ENCODE results near the gene TNN.
"Not testable (repeated sequence)": the region's sequence is repeated elsewhere in the genome, so short reads cannot be mapped to it uniquely, and the experiment has no call there.

Gene TNN, protein sequence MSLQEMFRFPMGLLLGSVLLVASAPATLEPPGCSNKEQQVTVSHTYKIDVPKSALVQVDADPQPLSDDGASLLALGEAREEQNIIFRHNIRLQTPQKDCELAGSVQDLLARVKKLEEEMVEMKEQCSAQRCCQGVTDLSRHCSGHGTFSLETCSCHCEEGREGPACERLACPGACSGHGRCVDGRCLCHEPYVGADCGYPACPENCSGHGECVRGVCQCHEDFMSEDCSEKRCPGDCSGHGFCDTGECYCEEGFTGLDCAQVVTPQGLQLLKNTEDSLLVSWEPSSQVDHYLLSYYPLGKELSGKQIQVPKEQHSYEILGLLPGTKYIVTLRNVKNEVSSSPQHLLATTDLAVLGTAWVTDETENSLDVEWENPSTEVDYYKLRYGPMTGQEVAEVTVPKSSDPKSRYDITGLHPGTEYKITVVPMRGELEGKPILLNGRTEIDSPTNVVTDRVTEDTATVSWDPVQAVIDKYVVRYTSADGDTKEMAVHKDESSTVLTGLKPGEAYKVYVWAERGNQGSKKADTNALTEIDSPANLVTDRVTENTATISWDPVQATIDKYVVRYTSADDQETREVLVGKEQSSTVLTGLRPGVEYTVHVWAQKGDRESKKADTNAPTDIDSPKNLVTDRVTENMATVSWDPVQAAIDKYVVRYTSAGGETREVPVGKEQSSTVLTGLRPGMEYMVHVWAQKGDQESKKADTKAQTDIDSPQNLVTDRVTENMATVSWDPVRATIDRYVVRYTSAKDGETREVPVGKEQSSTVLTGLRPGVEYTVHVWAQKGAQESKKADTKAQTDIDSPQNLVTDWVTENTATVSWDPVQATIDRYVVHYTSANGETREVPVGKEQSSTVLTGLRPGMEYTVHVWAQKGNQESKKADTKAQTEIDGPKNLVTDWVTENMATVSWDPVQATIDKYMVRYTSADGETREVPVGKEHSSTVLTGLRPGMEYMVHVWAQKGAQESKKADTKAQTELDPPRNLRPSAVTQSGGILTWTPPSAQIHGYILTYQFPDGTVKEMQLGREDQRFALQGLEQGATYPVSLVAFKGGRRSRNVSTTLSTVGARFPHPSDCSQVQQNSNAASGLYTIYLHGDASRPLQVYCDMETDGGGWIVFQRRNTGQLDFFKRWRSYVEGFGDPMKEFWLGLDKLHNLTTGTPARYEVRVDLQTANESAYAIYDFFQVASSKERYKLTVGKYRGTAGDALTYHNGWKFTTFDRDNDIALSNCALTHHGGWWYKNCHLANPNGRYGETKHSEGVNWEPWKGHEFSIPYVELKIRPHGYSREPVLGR (N-terminal part only)

DNA sequence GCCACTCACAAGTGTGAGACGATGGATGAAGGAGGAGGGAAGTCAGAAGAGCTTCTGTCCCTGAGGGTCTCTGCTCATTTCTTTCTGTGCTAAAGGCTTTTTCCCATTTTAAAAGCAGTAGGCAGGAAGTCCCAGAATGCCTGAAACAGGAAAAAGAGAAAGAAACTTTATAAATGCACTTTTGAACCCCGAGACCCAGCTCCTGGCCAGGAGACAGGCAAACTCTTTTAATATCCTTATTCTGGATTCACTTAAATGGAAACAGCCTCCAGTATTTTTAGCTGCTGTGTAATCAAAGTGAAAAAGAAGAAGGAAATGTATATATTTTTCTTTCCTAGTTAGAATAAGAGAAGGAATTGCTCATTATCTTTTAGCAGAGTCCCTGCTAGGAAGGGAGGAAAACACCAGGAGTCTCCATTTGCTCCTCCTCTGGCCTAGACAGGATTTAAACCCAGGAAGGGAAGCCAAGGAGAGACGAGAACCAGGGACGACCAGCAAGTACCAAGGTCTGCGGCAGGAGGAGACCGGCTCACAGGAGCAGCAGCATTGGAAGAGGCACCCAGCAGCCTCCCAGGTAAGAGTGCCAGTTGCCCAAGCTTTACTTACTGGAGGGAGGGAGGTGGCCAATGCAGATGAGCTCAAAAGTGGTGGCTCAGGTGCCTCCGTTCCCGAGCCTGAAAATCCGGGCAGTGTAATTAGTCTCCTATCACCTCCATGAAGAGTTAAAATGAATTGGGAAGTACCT lies at the start of gene TNN:
TNN (plus strand) TSS at position 472 of the 745 bp plus-strand sequence. CDS start 9,586 bp downstream, outside the sequence.
- no peak for DNase-seq

DNA sequence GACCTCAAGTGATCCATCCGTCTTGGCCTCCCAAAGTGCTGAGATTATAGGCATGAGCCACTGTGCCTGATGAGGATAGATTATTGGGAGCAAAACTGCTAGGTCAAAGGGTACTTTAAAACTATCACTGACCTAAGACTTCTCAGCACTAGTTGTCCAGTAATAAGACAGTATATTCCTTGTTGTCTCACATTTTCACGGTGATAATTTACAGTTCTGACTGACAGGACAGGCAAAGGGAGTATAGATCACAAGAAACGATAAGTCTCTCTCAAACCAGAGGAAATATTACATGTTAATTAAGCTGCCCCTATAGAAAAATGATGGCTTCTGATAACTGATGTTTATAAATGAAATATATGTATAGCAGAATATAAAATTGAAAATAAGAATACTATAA lies 48.1 kb upstream of the TNN start:
- no peak for DNase-seq

DNA sequence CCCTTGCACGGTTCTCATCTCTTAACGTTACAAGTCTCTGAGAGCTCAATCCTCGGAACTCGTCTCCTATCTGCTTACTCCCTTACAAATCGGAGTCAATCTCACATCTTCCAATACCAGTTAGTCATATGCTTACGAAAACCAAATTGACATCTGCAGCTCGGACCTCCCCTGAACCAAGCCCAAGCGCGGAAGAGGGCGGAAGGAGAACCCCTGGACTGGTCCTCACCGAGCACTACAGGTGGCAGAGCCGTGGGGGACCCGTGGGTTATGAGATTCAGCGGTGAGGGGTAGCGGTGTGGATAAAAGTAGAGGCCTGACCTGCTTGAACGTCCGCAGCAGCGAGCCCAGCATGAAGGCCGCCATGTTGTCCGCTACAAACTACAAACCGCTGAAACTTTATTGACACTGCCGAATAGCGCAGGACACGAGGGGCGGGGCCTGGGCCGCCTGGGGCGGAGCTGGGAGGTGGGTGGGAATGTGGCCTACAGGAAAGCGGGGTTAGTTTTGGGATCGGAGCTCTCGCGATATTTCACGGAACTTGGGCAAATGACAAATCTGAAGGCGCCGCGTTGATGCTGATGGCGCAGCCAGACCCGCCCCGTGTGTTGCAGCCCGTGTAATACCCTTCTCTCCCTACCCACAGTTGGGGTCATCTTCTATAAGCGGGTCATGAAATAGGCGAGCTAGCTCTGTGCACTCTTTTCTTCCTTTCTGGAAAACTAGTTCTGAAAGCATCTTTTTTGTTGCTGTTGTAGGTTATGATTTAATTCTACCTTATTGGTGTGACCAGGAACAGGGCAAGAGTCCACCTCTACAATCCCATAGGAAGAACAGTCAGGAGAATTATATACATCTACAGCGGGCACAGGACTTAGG lies 44.4 kb upstream of the TNN start, which contains the start of gene MRPS14:
MRPS14 (minus strand) TSS at position 383 of the 879 bp plus-strand sequence; CDS start at position 366, 17 bp downstream.
- DNase-seq, result peak; percentile 90 to 93

DNA sequence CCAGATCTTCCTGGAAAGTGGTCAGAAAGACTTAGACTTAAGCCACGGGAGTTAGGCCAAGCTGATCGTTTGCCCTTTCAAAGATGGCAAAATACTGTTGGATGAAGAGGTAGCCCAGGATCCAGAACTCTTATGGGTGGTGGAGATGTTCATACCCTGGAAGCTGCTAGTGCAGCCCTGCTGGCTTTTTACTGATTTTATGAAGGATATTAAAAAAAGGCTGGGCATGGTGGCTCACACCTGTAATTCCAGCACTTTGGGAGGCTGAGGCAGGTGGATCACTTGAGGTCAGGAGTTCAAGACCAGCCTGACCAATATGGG lies 43.8 kb upstream of the TNN start:
- not testable (repeated sequence) for DNase-seq

DNA sequence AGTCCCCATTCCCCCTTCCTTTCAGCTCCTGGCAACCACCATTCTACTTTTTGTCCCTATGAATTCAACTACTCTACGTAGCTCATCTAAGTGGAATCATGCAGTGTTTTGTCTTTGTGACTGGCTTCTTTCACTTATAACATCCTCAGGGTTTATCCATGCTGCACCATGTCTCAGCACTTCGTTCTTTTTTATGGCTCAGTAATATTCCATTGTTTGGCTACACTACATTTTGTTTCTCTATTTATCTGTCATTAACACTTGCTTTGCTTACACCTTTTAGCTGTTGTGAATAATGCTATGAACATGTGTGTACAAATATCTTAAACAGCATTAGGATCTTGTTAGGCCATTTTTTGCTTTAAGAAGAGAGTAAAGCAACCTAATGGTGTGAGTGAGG lies 42.9 kb upstream of the TNN start:
- no peak for DNase-seq

DNA sequence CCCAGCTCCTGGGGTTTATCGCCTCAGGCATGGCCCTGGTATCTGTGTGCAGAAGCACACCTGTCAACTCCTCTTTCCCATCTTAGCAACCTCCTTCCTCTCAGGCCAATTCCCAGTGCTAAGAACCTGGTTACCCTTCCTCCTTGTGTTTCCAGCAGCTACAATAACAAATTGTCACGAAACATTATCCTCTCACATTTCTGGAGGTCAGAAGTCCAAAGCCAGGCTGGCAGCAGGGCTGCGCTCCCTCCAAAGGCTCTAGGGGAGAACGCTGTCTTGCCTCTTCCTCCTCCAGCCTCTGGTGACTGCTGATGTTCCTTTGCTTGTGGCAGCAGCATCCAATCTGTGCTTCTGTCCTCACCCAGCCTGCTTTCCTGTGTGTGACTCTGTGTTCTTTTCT lies 33.7 kb upstream of the TNN start:
- no peak for DNase-seq

DNA sequence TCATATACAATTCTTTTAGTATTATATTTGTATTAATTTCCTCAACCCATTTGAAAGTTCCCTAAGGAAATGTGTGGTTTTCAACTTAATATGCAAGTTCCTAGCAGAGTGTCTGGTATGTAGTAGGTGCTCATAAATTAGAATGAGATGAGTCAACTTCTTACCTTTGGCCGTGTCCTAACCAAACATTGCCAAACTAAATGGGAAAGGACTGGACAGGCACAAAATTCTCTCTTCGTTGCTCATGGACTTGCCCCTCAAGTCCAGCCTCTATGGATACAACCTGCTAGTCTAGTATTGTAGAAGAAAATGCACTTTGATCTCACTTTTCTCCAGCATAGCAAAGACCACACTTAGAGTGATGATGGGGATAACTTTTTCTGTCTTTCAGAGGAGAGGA lies 32.9 kb upstream of the TNN start:
- no peak for DNase-seq

DNA sequence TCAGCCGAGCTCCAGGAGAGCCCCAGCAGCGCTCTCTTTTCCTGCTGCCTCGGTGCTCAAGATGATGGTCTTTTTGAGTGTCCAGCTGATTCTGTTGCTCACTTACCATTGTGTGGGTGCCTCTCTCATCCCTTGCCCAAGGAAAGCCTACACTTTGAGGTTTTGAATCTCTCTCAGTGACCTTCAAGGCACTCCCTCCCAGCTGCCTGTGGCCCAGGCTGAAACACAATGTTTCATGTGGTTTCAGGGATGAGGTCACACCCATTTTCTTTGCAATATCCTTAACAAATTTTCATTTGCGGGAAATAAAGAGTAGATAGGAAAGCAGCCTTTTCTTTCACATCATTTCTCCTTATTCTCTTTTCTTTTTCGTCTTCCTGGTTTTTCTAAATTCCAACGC lies 31.8 kb upstream of the TNN start:
- DNase-seq, result no peak

DNA sequence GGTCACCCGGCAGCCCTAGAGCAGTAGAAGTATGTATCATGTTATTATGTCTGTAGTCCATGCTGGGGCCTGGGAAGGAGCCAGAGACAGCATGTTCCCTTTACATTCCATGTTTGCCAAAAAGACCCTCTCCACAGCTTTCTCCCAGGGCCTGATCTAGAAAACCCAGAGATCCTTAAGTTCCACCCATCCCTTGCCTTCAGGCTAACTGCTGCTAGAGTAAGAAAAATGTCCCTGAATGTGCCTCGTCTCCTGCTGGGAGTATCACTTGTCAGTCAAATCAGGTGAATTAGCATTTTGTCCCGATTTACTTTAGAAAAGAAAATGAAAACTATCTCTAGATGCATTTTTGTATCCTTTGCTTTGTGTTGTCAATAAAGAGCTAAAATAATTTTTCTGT lies 31.2 kb upstream of the TNN start:
- DNase-seq, result no peak

DNA sequence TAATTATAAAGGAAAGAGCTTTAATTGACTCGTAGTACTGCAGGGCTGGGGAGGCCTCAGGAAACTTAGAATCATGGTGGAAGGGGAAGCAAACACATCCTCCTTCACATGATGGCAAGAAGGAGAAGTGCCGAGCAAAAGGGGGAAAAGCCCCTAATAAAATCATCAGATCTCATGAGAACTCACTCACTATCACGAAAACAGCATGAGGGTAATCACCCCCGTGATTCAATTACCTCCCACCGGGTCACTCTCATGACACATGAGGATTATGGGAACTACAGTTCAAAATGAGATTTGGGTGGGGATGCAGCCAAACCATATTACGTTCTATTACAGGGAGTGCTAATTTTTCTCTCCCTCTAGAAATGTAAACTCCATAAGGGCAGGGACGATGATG lies 30.2 kb upstream of the TNN start:
- no peak for DNase-seq

DNA sequence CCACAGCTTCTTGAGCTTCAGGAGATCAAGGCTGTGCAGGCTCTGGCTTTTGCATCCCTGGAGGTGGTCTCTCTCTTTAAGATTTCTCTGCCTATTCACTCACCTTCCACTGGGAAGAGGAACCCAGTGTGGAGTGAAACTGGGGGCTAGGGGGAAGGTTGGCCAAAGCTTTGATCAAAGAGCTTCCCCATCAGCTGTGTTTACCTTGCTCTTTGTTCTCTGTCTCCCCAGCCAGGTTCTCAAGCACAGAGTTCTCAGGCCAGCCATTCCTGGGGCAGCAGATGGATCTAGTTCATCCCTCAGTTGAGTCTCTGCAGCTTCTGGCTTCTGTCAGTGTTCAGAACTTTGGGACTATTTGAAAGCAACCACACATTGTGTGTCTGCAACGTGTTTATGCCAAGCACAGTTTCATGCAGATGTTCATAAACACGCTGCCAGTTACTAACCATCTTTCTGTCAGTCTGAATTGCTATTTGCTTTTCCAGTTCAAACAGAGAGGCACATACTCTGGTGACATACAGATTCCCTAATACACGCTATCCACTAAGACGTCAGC lies 27.2 kb upstream of the TNN start:
- DNase-seq, result no peak

DNA sequence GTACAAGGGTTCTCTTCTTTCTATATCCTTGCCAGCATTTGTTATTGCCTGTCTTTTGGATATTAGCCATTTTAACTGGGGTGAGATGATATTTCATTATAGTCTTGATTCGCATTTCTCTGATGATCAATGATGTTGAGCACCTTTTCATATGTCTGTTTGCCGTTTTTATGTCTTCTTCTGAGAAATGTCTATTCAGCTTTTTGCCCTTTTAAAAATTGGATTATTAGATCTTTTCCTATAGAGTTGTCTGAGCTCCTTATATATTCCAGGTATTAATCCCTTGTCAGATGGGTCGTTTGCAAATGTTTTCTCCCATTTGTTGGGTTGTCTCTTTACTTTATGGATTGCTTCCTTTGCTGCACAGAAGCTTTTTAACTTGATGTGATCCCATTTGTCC lies 25.0 kb upstream of the TNN start:
- DNase-seq, result no peak

DNA sequence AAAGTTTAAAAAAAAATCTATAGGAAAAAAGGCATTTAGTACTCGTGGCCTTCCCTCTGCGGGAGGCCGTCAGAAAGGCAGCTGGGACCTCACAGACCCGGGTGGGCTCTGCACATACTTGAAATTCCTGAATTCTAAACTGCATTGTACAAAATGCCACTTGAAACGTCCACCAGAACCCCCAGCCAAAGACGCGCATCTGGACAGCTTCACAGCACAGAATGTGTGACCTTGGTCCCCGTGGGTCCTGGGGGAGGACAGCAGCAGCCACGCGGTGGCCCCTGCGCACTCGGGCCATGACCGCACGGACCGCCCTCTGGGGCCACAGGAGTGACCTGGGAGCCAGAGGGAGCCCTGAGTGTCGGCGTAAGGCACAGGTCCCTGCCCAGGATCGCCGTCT lies 23.8 kb upstream of the TNN start:
- DNase-seq, result no peak

DNA sequence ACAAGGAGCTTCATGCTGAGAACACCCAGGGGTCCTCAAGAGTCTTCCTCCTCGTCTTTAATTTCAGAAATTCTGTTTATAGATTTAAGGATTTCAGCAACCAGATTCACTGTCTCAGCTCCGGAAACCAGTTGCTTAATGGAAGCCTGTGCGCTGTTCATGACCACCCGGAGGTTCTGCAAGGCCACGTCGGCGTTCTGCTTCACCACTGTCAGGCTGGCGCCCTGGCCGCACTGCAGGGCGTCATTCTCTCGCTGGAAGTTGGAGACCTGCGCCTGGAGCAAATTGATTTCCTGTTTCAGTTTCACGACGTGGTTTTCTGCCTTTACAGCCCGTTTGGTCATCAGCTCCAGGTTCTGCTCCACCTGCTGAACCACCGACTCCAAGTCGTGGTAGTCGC lies 23.0 kb upstream of the TNN start:
- DNase-seq, result not testable (repeated sequence)

DNA sequence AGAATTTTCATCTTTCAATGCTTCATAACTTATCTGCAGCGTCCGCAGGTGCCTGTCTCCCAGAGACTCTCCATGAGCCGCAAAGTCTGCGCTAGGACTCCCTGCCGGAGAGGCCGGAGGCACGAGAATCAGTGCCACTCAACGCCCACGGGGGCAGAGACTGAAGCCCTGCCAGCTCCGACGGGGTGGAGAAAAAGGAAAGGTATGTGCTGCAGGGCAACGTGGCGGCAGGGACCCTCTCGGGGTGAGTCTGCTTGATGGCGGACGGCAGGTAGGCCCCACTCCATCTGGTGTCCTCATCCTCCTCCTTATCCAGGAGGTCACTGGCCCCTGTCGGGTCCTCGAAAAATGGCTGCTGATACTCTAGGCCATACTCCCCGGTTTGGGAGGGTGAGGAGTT lies 22.5 kb upstream of the TNN start:
- no peak for DNase-seq

DNA sequence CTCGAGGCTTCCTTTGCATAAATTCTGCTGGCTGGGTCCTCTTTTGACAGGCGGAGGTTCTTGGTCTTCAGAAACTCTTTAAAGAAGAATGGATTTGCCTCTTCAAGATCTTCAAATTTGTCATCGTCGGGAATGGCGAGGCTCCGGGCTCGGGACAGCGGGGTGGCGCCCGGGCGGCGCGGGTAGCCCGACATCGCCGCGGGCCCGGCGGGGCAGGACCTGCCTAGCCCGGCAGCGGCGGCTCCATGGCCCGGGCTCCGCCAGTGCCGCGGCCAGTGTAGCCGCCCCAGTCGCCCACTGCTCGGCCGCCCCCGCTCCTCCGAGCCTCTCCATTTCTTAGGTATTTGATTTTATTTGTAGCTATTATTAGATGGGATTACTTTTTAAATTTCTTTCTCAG lies 22.1 kb upstream of the TNN start:
- DNase-seq, result no peak

DNA sequence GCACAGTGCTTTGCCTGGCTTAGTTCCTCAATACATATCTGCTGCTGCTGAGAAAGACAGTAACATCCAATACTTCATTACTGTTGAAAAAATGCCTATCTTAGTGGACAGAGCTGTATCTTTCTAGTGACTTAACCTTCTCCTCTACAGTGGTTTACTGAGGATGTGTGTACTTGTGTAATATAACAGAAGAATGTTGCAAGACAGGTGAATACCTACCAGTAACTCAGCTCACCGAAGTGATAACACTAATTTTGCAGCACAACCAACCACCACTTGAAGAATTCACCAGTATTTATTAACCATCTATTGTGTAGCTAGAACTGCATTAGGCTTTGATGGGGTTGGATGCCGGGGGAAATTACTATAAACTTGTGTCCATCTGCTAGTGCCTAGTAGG lies 16.6 kb upstream of the TNN start:
- no peak for DNase-seq

DNA sequence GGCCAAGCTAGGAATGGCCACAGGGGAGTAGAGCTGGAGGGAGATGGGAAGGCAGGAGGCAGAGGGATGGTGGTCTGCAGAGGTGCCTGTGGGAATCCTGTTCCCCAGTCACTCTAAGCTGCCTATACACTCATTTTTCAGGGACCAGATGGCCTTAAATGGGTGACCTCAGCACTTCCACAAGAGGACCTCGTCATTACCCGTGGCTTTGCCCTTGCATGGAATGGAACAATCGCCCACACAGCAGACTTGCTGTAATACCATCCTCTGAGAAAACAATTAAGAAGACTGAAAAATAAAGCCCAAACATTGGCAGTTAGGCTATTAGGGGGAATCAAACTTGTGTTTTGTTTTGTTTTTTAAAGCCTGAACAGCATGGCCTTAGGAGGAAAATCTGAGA lies 12.9 kb upstream of the TNN start:
- no peak for DNase-seq

DNA sequence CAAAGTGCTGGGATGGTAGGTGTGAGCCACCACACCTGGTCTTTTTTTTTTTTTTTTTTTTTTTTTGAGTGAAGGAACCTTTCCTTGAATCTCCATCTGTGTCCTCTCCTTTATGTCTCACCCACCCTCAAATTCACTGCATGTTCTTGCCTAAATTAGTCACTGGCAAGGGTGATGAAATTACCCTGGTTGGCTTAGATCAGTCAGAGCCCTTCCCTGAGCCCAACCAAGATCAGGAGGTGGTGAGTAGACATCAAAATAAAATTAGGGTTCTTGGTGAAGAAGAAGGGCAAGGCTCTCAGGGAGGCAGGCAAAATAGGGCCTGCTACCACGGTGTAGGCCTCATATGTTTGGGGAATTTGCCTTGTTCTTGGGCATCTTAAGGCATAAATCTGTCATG lies 5.3 kb upstream of the TNN start:
- DNase-seq, result no peak

DNA sequence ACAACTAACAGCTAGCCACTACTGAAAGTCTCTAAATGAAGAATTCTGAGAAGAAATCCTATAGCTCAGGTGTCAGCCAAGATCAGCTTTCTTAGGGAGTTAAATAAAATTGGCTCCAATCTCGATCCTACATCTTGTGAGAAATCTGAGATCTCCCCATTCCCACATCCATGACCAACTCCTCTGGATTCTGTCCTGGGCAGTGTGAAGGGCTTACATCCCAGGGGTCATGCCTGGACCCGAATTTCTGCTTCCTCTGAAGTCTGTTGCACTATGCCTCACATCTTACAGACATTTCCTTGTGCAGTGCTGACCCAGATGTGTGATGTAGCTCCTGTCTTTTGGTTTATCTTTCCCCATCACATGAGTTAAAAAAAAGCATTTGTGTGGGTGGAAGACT lies 4.8 kb upstream of the TNN start:
- DNase-seq, result no peak

DNA sequence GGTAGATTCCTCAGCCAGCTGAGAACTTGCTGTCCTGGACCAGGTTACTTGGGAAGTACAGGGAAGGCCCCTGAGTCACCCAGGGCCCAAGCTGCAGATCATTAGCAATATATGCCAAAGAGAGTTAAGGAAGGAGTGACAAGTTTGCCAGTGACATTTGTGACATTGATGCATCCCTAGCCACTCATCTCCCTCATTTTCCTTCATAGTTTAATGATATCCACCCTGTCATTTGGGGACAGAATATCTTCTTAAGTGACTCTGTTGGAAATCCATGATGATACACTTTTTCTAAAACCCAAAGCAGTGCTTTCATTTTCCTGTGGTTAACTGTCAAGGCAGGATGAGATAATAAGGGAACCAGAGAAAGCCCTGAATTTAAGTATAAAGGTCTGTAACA lies 3.2 kb downstream of the TNN start:
- no peak for DNase-seq

All from AML-193 (cell line).